ENCODE results near the gene NAA10.

NAA10 gene

DNA sequence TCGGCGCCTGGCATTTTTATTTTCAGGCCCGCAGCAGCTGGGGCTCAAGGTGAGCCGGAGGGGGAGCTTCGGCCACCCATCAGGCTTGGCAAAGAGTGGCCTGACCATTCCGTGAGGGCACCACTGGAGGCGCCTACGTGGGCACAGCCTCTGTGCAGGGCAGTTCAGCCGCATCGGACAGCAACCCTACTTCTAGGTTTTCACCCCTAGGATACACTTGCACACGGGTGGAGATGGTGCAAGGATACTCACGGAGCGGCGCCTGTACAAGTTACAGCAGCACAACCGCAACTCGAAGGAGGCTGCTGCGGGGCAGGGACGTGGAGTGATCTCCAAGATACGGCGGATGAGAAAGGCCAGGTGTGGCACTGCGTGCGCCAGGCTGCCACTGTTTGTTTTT is 25.9 kb upstream of the NAA10 start:
- in situ Hi-C loops (cut with HindIII; ENCODE audit: low sequenced_read_pairs) = no loop called here
- no peak overlapping the region for H3K4me3 ChIP-seq (ENCODE audit: low read depth, low read length)
- TF ChIP-seq, protein P1, sequence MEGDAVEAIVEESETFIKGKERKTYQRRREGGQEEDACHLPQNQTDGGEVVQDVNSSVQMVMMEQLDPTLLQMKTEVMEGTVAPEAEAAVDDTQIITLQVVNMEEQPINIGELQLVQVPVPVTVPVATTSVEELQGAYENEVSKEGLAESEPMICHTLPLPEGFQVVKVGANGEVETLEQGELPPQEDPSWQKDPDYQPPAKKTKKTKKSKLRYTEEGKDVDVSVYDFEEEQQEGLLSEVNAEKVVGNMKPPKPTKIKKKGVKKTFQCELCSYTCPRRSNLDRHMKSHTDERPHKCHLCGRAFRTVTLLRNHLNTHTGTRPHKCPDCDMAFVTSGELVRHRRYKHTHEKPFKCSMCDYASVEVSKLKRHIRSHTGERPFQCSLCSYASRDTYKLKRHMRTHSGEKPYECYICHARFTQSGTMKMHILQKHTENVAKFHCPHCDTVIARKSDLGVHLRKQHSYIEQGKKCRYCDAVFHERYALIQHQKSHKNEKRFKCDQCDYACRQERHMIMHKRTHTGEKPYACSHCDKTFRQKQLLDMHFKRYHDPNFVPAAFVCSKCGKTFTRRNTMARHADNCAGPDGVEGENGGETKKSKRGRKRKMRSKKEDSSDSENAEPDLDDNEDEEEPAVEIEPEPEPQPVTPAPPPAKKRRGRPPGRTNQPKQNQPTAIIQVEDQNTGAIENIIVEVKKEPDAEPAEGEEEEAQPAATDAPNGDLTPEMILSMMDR (IDR thresholded peaks at IDR 0.05; ENCODE audit: low read depth, low read length) = no peak
- DNase-seq (ENCODE audit: low read depth, low spot score) = no peak

DNA sequence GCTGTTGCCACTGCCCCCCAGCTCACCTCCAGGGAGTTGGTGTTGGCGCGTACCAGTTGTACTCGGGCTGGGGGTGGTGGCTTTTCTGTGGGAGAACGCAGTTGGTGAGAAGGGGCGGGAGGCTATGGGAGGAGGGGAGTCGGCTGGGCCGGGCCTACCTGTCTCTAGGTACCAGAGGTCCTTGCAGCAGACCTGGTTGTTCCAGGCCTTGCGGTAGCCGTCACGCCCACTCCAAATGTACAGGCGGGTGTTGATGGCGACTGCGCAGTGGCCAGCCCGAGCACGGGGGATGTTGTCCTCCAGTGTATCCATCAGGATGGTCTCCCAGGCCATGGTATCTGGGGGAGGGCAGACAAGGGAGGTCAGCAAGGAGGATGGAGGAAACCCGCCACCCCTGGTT is 25.2 kb upstream of the NAA10 start:
- DNase-seq (ENCODE audit: low read depth, low spot score) = no peak
- H3K4me3 ChIP-seq (ENCODE audit: low read depth, low read length) = no peak overlapping the region
- TF ChIP-seq, protein P1 (IDR thresholded peaks at IDR 0.05; ENCODE audit: low read depth, low read length) = no peak
- in situ Hi-C loops (cut with HindIII; ENCODE audit: low sequenced_read_pairs) = no loop called here

DNA sequence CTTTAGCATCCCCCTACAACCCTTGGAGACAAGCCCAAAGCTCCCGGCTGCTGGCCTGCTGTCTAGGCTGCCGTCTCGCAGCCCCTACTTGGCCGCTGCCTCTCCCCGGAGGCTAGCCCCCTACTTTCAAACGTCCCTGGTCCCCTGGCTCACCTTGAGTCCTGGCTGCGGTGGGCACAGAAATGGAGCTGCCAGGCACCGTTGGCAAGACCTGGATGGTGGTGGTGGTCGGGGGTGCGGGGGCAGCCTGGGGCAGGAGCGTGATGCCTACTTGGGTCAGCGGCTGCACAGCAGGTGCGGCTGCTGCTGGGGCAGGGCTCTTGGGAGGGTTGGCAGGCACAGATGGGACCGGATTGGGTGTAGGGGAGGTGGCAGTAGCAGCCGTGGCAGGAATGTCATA is 24.8 kb upstream of the NAA10 start:
- in situ Hi-C loops (cut with HindIII; ENCODE audit: low sequenced_read_pairs) = no loop called here
- no peak overlapping the region for H3K4me3 ChIP-seq (ENCODE audit: low read depth, low read length)
- TF ChIP-seq, protein P1 (IDR thresholded peaks at IDR 0.05; ENCODE audit: low read depth, low read length) = no peak
- DNase-seq (ENCODE audit: low read depth, low spot score) = no peak

DNA sequence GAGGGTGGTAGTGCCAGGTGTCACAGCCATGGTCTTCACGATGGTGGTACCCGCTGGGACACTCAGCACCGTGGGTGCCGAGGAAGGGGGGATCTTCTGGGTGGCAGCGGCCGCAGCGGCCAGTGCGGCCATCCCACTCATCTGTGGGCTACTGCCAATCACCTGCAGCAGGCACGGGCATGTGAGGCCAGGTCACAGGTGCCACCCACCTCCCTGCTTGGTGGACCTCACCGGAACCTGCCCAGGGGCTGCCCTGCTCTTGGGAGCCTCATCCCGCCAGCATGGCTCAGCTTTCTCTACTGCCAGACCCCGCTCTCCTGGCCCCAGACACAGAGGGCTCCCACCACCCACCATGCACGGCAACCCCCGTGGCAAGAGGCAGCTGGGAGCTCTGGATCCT is 23.8 kb upstream of the NAA10 start:
- TF ChIP-seq, protein P1 (IDR thresholded peaks at IDR 0.05; ENCODE audit: low read depth, low read length) = no peak
- H3K4me3 ChIP-seq (ENCODE audit: low read depth, low read length) = no peak overlapping the region
- DNase-seq (ENCODE audit: low read depth, low spot score) = no peak
- in situ Hi-C loops (cut with HindIII; ENCODE audit: low sequenced_read_pairs) = no loop called here

DNA sequence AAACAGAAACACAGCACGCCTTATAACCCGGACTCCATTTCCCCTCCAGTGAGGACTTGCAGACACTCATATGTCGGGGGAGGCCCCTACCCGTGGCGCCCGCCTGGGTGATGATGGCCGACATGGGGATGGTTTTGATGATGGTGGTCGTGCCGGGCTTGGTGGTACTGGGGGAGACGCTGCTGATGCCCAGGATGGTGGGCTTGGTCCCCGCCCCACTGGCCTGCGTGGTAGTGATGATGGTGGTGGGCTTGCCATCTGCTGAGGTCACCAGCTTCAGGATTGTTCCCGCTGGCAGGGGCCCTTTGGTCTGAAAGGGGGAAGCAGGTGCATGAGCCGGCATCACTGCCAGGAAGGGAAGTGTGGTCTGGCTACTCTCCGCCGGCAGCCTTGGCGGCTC is 22.4 kb upstream of the NAA10 start:
- in situ Hi-C loops (cut with HindIII; ENCODE audit: low sequenced_read_pairs) = no loop called here
- DNase-seq (ENCODE audit: low read depth, low spot score) = no peak
- no peak overlapping the region for H3K4me3 ChIP-seq (ENCODE audit: low read depth, low read length)
- TF ChIP-seq, protein P1 (IDR thresholded peaks at IDR 0.05; ENCODE audit: low read depth, low read length) = no peak

DNA sequence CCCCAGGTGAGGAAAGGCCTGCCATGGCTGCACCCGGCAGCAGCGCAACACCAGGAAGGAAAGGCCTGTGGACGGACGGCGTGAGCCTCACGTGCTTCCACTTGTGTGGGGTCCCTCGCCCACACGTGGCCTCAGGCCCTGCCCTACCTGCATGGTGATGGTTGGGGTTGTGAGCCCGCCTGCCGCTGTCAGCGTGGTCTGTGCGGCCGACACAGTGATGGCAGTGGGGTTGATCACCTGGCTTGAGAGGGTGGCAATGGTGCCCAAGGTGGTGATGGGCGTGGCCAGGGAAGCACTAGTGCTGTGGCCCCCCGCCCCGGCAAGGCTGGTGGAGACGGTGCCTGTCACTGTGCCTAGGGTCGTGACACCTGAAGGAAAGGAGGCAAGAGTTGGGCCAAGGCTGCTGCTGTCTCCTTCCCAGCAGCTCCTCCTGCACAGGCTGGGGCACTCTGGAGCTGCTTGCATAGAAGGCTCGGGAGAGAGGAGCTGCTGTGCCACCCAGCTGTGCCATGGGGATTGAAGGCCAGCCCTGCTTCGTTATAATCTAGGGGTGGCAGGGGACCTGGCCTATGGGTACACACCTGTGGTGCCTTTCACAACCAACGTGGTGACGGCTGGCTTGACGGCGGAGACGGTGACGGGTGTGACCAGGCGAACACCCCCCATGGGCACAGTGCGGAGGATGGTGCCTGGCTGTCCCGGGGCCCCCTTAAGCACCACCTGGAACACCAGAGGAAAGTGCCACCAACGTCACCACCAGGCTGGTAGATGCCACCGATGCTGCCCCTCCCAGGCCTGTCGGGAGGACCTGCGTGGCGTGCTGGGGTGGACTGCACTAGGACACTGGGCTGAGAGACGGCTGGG is 21.4 kb upstream of the NAA10 start:
- TF ChIP-seq, protein P1 (IDR thresholded peaks at IDR 0.05; ENCODE audit: low read depth, low read length) = no peak
- no peak overlapping the region for H3K4me3 ChIP-seq (ENCODE audit: low read depth, low read length)
- in situ Hi-C loops (cut with HindIII; ENCODE audit: low sequenced_read_pairs) = no loop called here
- no peak for DNase-seq (ENCODE audit: low read depth, low spot score)

Measured in astrocyte of the spinal cord (primary cell).